Keratinocyte (primary cell): Measurements from ENCODE around the gene SNX19. TPM values are rescaled to one million over a fixed set of nuclear protein-coding genes. Genes with fewer than 3 reads are reported as not detected.

Experiments used
- DNase-seq: peaks from one replicate; pipeline ENCODE4 v3.0.0-alpha.2; 2011; ENCODE audit warnings: low read depth, missing footprints, low spot score
- FAIRE-seq: peaks from 2 replicates; lab custom pipeline; 2011; peaks lifted over from hg19 to GRCh38; lab: Jason Lieb, UNC
- H2AFZ ChIP-seq: 2 replicates; pipeline ENCODE4 v1.6.0; 2012; ENCODE audit warnings: low read length, control low read depth, inconsistent platforms; ENCODE audit not compliant: control insufficient read depth
- H3K27ac ChIP-seq: 2 replicates; pipeline ENCODE4 v1.5.1; 2011; ENCODE audit warnings: low read length; ENCODE audit not compliant: control insufficient read depth, insufficient read depth
- H3K27me3 ChIP-seq: 3 replicates; pipeline ENCODE4 v1.6.0; 2011; ENCODE audit warnings: low read length; ENCODE audit not compliant: control insufficient read depth, insufficient read depth; ENCODE audit errors: extremely low read depth
- H3K36me3 ChIP-seq, 2 experiments: 2 replicates in 1 of 2; 3 replicates in 1 of 2; pipeline ENCODE4 v1.5.1; 2011; ENCODE audit warnings: low read length in 2 of 2, mild to moderate bottlenecking in 1 of 2; ENCODE audit not compliant: control insufficient read depth in 2 of 2, insufficient read depth in 2 of 2; ENCODE audit errors: extremely low read depth in 1 of 2
- H3K4me1 ChIP-seq: 3 replicates; pipeline ENCODE4 v1.5.1; 2011; ENCODE audit warnings: low read length; ENCODE audit not compliant: control insufficient read depth, insufficient read depth; ENCODE audit errors: extremely low read depth
- H3K4me2 ChIP-seq: 3 replicates; pipeline ENCODE4 v1.6.0; 2011; ENCODE audit warnings: low read depth, low read length; ENCODE audit not compliant: control insufficient read depth, insufficient read depth; ENCODE audit errors: extremely low read depth
- H3K4me3 ChIP-seq, 3 experiments: fragments of 200-600 bp in 1 of 3; sonication (generic) in 1 of 3; 2 replicates in 2 of 3; 3 replicates in 1 of 3; pipeline ENCODE4 v1.5.1; 2011 to 2016; ENCODE audit warnings: low read length in 3 of 3, mild to moderate bottlenecking in 3 of 3, control low read depth in 2 of 3, inconsistent platforms in 1 of 3, low read depth in 1 of 3, mixed read lengths in 1 of 3, mixed run types in 1 of 3, moderate library complexity in 1 of 3; ENCODE audit not compliant: control insufficient read depth in 2 of 3, insufficient read depth in 2 of 3; ENCODE audit errors: extremely low read depth in 1 of 3
- H3K79me2 ChIP-seq: 2 replicates; pipeline ENCODE4 v1.6.0; 2012; ENCODE audit warnings: low read length; ENCODE audit not compliant: control insufficient read depth, insufficient read depth
- H3K9ac ChIP-seq: 3 replicates; pipeline ENCODE4 v1.6.0; 2011; ENCODE audit warnings: low read length; ENCODE audit not compliant: control insufficient read depth, insufficient read depth; ENCODE audit errors: extremely low read depth
- H3K9me1 ChIP-seq: 3 replicates; pipeline ENCODE4 v1.6.0; 2011; ENCODE audit warnings: low read length; ENCODE audit not compliant: control insufficient read depth, insufficient read depth; ENCODE audit errors: extremely low read depth
- H3K9me3 ChIP-seq: 2 replicates; pipeline ENCODE4 v1.5.1; 2012; ENCODE audit warnings: low read depth, low read length; ENCODE audit not compliant: control insufficient read depth
- H4K20me1 ChIP-seq: 3 replicates; pipeline ENCODE4 v1.6.0; 2011; ENCODE audit warnings: low read length; ENCODE audit not compliant: control insufficient read depth, insufficient read depth; ENCODE audit errors: extremely low read depth
- EZH2 ChIP-seq: IDR thresholded peaks from one replicate; pipeline ENCODE4 v1.6.1; 2012; ENCODE audit warnings: inconsistent platforms, mild to moderate bottlenecking, low read length, moderate library complexity
- dilution Hi-C: fragments of 300-500 bp; cut with MboI; formaldehyde crosslinking; loops from one replicate; pipeline ENCODE4 v1.7.0; 2020; ENCODE audit warnings: low sequenced_read_pairs; ENCODE audit not compliant: extremely low pct_ligation_motif_present
- polyA plus RNA-seq, 5 experiments: library from polyadenylated mRNA; depleted of rRNA in 3 of 5; stranded (reverse) in 3 of 5; stranded (forward) in 1 of 5; unstranded in 1 of 5; fragments of >200 nt; gene quantifications; 1 replicate in 1 of 5; 2 replicates in 3 of 5; 3 replicates in 1 of 5; pipeline versions ENCODE4 v1.2.1 to v1.2.3, GENCODE V29; 2011 to 2012; ENCODE audit warnings: missing spikeins in 2 of 5, low read depth in 1 of 5, low replicate concordance in 1 of 5
- TF ChIP-seq, protein P1 (sequence below), 3 experiments: IDR thresholded peaks in 1 of 3; conservative IDR thresholded peaks in 1 of 3; optimal IDR thresholded peaks in 1 of 3; 2 replicates in 2 of 3; 3 replicates in 1 of 3; pipeline versions ENCODE3 to v1.5.1; 2011; ENCODE audit warnings: low read length in 3 of 3, mild to moderate bottlenecking in 3 of 3, moderate library complexity in 2 of 3, control low read depth in 1 of 3, inconsistent platforms in 1 of 3; ENCODE audit not compliant: insufficient read depth in 2 of 3; ENCODE audit errors: extremely low read depth in 1 of 3

The SNX19 gene
- polyA plus RNA-seq, 1 donor (not counting 4 experiments of a cell fraction or from before 2014, with no cell fraction given): 29.1 TPM

DNA sequence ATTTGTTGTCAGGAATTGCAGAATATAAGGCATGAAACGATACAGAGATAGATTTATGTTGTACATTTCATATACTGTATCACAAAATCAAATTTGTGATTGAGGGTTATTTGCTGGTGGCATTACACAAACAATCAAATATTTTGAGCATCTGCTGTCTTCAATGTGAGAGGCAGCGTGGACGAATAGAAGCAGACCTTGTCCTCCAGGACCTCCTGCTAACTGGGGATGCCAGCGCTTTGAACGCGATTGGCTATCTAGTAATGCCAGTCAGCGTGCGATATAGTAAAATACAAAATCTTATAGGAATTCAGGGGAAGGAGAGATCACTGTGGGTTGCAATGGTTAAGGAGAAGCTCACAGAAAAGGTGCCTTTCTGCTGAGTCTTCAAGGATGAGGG is 631 bp upstream of the SNX19 start:
- Histone ChIP-seq H3K4me2 (peak overlapping the region; percentile 88), H3K27me3 (no peaks in the 10 kb centered on the region), H3K4me1 (peaks cover 14% of the 10 kb centered on the region), H3K79me2 (peaks cover 39% of the 10 kb centered on the region), H3K36me3 (peaks cover 8 to 17% of the 10 kb centered on the region in 2 experiments), H3K9me3 (no peaks in the 10 kb centered on the region), H3K9ac (peak overlapping the region; percentile 89), H3K27ac (no peak overlapping the region), H4K20me1 (no peaks in the 10 kb centered on the region), H3K9me1 (no peaks in the 10 kb centered on the region), H2AFZ (peak overlapping the region; percentile 84), H3K4me3 (peak overlapping the region; percentile 8 to 89 (median 85))
- TF ChIP-seq EZH2: no peak
- TF ChIP-seq, protein P1, sequence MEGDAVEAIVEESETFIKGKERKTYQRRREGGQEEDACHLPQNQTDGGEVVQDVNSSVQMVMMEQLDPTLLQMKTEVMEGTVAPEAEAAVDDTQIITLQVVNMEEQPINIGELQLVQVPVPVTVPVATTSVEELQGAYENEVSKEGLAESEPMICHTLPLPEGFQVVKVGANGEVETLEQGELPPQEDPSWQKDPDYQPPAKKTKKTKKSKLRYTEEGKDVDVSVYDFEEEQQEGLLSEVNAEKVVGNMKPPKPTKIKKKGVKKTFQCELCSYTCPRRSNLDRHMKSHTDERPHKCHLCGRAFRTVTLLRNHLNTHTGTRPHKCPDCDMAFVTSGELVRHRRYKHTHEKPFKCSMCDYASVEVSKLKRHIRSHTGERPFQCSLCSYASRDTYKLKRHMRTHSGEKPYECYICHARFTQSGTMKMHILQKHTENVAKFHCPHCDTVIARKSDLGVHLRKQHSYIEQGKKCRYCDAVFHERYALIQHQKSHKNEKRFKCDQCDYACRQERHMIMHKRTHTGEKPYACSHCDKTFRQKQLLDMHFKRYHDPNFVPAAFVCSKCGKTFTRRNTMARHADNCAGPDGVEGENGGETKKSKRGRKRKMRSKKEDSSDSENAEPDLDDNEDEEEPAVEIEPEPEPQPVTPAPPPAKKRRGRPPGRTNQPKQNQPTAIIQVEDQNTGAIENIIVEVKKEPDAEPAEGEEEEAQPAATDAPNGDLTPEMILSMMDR (optimal IDR thresholded peaks at IDR 0.05 in 1 of 3, IDR thresholded peaks at IDR 0.05 in 1 of 3, conservative IDR thresholded peaks at IDR 0.05 in 1 of 3; ENCODE audit: extremely low read depth in 1 of 3, insufficient read depth in 2 of 3, low read length in 3 of 3): no peak
- dilution Hi-C loops: no loop called here
- FAIRE-seq (no peak), DNase-seq (no peak)

DNA sequence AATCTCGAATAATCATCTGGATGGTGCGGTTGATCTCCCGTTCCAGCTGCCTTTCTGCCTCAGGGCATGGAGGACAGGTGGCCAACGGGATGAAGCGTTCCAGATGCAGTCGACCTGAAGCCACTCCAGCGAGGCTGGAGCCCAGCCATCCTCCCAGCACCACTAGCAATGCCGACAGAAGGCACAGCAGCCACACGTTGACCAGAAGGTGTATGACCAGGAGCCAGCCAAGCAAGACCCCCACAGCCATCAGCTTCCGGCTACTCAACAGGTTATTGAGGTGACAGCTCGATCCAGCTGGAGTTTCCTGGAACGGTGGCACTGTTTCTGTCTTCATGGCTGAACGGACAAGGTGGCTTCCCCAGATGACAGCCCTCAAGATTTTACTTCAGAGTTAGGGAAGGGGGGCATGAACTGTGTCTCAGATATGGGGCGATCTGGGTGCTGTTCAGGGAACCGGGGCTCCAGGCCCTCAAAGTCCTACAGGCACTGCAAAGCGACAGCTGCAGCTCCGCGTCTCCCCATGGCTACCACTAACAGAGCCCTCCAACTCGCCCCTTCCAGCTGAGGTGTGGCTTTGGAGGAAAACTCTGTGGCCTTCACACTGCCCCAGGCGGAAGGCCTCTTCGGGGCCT is 559 bp downstream of the SNX19 start:
- Histone ChIP-seq H3K9ac (peak overlapping the region; percentile 89), H3K27ac (peak overlapping the region; percentile 68), H3K4me2 (peak overlapping the region; percentile 88), H3K4me1 (peaks cover 14% of the 10 kb centered on the region), H4K20me1 (no peaks in the 10 kb centered on the region), H3K79me2 (peaks cover 45% of the 10 kb centered on the region), H3K9me3 (no peaks in the 10 kb centered on the region), H3K9me1 (no peaks in the 10 kb centered on the region), H3K36me3 (peaks cover 10 to 24% of the 10 kb centered on the region in 2 experiments), H2AFZ (peak overlapping the region; percentile 65), H3K27me3 (no peaks in the 10 kb centered on the region), H3K4me3 (peak overlapping the region; percentile 85 to 89 (median 89))
- FAIRE-seq (no peak), DNase-seq (no peak)
- dilution Hi-C loops: no loop called here
- TF ChIP-seq, protein P1 (optimal IDR thresholded peaks at IDR 0.05 in 1 of 3, IDR thresholded peaks at IDR 0.05 in 1 of 3, conservative IDR thresholded peaks at IDR 0.05 in 1 of 3; ENCODE audit: extremely low read depth in 1 of 3, insufficient read depth in 2 of 3, low read length in 3 of 3): no peak
- TF ChIP-seq EZH2: no peak
